GM19328 (cell line): Measurements from ENCODE around the gene IGFBP5.

ENCODE experiments used
- ATAC-seq: cut with Tn5 transposase; IDR thresholded peaks from one replicate; pipeline ENCODE4 v1.9.1; 2021; ENCODE audit warnings: mild to moderate bottlenecking, moderate library complexity; ENCODE audit not compliant: unreplicated experiment

The IGFBP5 gene

GRCh38 chr2:216715402-216715974, 20.1 kb upstream of the IGFBP5 start:
- no peak for ATAC-seq

DNA sequence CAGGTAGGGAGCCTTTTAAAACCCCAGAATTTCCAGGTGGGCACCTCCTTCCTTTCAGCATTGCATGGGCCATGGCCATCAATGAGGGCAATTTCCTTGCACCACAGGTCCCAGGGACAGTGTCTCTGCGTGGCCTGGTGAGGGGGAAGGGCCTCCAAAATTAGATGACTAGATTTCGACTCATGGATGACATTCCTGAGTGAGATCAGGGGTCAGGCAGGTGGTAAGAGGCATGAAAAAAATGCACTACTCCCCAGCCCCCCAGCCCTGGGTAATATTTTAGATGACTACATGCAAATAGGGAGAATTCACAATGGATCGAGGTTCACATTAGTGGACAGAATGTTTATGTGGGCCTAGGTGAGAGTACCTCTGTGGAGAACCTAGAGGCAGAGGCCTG, 19.0 kb upstream of the IGFBP5 start:
- ATAC-seq, result no peak

DNA sequence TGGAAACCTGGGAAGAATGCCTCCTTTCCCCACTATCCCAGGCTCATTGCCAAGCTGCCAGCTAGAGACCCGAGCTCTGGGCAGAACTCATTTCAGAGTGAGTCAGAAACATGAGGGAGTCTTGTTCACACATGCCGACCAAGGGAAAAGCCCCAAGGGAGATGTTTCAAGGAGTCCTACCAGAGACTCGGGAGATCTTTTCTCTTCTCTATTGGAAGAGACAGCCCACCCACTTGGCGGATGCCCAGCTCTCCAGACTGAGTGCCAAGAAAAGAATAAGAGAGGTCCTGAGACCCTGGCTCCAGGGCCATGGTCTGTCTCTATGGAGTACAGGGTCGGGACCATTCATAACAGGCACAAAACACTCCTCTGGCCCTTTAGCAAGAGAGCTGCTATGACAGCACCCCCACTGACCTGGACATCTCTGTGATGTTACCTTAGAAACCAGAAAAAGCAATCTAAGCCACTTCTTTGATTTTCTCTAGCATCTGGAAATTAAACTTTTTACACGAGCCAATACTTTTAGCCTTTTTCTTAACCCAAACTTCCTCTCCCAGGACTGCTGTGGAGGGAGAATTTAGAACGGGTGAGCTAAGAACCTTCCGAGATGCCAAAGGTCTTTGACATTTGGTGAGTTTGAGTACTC, 18.5 kb upstream of the IGFBP5 start:
- no peak for ATAC-seq

GRCh38 chr2:216711348-216711747, 16.0 kb upstream of the IGFBP5 start:
- no peak for ATAC-seq

DNA sequence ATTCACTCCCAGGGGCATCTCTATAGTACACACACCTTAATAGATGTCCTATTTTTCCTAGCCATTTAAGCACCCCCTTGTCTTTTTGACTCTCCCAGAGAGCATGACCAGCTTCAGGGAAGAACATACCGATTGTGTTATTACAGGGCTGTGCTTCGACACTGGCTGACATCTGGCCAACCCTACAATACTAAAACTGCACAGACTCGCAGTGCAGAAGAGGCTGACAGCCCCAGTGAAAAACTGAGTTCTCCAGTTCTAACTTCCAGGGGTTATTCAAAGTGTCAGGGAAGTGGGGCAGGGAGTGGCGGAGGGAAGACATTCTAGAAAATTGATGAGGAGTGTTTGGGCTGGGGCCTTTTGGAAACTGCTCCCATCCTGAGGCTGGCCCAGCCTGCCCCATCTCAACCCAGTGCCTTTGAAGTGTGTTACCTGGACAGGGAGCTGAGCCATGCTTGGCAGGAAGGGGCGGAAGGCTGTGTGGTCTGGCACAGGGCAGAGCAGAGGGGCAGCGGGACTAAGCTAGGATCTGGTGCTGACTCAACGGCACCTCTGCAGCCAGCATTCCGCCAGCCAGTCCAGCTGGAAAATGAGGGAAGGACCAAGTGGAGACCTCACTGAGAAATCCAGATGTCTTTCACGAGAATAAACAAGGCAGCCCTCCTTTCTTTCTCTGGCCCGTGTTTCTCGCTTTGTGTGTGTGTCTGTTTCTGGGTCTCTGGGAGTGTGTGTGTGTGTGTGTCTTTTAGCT, 15.4 kb upstream of the IGFBP5 start:
- ATAC-seq, result no peak

DNA sequence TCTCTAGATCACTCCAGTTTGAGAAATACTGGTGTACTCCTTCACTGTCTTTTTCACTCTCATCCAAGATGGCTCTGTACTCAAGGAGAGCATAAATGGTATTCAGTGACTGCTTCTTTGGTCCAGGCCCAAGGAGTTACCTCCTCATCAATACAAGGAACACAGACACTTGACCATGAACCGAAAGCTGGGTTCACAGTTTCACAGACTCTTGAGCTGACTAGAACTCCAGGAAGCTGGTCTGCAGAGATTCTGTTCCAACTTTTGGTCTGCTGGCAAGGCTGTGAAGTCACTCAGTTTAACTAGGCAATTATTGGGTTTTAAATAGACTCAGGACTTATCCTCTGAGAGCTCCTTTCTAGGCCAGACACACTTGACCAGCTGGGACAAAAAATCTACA, 7.4 kb upstream of the IGFBP5 start:
- ATAC-seq, result no peak

GRCh38 chr2:216701544-216701943, 6.2 kb upstream of the IGFBP5 start:
- ATAC-seq, result no peak

DNA sequence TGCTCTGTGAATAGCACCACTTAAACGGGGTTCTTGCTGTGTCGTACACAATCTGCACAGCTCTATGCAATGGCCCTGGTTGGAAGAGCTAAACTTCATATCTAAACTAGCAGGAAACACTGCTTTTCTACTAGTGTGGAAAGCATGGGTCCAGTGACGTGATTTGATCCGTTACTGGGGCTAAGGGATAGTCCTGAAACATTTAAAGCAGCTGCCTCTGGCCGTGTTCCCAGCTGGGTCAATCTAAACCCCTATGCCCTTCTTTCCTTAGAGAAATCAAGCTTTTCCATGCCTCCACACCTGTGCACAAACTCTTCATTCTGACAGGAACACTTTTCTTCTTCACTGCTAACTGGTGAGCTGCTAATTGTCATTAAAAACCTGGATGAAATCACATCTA, 5.4 kb upstream of the IGFBP5 start:
- ATAC-seq, result no peak

- ATAC-seq, result no peak
Measured at GRCh38 chr2:216700088-216700567, 4.8 kb upstream of the IGFBP5 start.

DNA sequence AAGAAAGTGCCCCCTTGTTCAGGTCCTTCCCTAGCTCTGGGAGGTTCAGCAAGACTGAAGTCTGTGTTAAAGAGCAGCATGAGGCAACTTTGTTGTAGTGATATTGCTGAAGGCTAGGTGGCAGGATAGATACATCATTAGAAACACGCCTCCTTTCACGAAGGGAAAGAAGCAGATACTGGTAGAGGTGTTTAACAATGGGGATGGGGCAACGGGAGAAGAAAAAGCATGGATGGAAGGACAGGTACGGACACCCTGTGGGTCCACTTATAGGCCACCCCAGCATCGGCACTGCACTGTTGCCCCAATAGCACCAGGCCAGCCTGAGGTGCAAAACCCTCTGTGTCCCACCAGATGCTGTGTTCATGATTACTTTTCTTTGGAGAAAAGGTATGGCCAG, 3.5 kb upstream of the IGFBP5 start:
- ATAC-seq, result no peak

DNA sequence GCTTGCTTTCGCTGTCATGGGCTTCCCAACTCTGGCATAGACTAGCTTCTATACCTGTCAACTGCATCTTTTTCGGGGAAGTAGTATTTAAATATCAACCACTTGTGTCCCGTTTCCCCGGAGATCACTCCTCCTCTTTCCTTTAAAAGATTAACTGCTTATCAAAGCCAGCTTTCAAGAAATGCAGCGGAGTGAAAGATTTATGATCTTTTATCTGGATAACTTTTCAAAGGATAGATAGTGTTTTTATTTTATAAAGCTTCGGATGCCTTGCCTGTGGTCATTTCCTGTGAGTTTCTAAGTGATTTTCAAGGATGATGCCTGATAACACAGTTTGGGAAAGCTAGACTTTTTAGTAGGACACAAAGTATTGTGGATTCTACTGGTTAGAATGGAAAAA, 2.9 kb upstream of the IGFBP5 start:
- ATAC-seq, result no peak

DNA sequence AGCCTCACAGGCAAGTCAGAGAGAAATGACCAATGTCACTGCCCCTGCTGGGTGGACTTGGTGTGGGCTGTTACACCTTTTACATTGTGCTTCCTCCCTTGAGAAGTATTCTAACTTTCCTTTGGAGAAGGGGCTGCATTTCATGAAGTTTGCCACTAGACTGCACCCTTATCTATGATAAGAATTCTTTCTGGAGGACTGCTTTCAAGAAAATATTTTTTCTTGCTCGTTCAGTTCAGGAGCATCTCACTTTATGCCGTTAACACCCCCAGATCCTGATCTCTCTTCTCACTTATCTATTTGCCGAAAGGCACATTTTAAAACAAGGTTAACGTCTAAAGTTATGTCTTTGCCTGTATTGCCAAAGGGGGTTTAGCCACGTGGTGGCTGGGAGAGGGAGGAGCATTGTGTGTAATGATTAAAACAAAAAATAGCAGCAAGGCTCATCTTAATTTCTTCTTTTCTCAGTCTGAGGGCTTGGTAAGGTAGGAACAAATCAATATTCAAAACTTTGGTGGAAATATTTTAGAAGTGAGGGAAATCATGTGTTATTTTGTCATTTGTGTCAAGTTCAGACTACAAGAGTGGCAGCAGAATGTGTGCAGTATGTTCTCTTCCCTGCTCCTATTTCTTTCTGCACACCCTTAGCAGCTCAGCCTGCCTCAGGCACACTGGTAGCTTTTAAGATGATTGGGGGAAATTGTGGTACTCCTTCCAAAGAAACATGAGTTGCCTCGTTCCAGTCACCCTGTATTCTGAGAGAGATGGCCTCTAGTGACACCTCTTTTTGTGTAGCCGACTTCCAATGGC, 1.6 kb upstream of the IGFBP5 start:
- no peak for ATAC-seq

- no peak for ATAC-seq
Measured at GRCh38 chr2:216696321-216696720, 972 bp upstream of the IGFBP5 start.

GRCh38 chr2:216694826-216695217, 527 bp downstream of the IGFBP5 start:
- no peak for ATAC-seq

DNA sequence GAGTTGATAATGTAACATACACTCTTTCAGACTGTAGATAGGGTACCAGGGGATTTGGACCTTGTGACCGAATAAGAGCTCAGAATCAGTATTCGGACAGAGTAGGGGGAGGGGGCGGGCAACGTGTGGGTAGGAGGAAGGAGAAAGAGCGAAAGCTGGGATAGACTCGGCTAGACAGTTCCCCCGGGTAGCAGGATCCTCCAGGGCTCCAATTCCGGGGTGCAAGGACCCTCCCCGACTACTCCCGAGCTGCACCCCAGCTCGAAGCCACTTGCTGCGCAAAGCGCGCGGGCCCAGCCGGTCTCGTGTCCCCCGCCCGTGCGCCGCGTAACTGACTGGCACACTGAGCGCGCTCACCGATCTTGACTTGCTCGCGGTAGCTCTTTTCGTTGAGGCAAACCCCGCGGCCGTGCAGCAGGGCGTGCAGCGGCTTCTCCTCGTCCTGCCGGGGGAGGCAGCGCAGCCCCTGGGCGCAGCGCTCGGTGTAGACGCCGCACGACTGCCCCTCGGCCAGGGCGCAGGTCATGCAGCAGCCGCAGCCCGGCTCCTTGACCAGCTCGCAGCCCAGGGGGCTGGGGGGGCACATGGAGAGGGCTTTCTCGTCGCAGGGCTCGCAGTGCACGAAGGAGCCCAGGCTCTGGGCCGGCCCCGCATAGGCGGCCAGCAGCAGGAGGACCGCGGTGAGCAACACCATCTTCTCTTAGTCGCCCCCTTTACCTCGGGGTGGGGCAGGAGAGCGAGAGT, 1.1 kb downstream of the IGFBP5 start:
- no peak for ATAC-seq

GRCh38 chr2:216693414-216694080, 1.8 kb downstream of the IGFBP5 start:
- ATAC-seq, result no peak

DNA sequence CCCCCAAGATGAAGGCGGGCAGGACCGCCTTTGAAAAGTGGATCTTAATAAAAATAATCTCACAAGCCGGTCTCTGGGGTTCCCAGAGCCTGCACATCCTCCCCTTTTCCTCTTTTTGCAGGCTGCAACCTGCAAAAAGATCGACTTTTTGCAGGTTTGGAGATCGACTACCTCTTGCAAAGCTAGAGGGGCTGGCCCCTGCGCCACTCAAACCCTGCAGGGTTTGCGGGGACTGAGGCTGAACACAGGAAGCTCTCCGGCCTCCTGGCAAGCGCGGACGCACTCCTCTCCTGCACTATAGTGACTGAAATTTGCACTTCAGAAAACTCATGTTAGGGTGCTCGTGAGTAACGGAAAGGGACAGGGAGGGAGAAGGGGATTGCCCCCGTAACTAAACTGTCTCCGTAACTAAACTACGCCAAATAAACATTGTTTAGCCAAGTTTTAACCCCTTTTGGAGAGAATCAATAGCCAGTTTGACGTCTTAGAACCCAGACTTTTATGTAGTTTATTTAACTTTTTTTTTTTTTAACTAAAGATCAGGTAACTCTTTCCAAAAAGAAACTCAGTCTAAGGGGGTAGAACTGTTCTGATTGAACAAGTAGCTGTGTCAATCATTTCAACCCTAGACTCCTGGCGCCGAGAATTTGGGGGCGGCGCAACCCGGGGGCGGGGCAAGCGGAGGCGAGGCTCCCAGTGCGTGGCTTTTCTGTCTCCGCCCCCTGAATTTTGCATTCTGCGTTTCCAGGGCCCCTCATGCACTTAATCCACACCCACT, 2.5 kb downstream of the IGFBP5 start:
- ATAC-seq, result no peak

DNA sequence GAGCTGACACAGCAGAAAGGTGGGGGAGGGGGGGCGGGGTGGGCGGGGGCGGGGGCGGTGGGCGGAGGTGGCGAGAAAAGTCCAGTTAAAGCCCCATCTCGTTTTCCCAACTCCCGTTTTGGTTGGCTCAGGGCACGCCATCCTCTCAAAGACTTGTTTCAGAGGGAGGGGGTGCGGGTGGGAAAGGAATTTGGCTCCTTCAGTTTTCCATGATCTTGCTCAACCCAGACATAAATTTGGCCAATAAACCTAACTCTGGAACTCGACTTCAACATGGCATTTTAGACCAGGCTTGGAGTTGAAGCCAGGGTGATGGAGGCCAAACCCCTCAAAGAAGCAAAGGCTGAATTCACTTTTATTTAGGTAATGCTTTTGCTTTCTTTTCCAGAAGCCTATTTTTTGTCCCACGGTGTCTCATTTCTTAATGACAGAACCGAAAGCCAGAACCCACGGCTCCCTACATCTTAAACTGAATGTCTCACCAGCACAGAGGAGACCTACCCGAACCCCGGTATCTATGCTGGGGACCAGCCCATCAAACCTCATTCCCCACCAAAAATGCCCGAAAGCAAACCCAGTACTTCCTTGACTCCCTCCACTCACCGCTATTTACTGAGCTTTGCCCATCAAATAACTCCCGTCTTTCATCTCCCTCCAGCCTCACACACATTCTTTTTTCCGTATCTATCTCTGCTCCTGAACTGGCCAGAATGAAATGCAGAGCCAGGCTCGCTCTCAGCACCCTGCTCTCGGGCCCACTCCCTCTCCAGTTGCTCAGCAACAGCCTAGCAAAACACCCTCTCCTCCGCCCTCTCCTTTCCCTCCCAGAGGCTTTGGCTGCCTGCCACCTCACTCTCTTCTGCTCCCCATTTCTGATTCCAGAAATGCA, 4.3 kb downstream of the IGFBP5 start:
- ATAC-seq, result no peak
